Iris pigment epithelial cell (primary cell): ENCODE measurements around the gene SLC2A10.

Experiments used
- DNase-seq: peaks from one replicate; pipeline ENCODE4 v3.0.0-alpha.2; 2011; ENCODE audit warnings: low read depth

SLC2A10 gene

GRCh38 chr20:46682063-46682821, 27.2 kb upstream of the SLC2A10 start:
- no peak for DNase-seq

- DNase-seq: no peak
Observed at GRCh38 chr20:46683011-46683667, 26.3 kb upstream of the SLC2A10 start.

DNA sequence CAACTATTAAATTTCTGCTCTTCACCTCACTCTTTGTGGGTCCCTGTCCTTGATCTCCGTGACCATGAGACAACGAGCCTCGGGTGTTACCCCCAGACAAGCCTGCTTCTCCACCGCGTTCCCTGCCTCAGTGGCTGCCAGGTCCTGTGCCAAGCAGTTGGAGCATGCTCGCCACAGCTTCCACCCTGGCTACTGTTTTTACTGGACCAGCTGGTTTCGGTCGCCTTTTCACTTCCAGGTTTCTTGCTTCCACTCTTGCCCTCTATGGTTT, 25.8 kb upstream of the SLC2A10 start:
- no peak for DNase-seq

DNA sequence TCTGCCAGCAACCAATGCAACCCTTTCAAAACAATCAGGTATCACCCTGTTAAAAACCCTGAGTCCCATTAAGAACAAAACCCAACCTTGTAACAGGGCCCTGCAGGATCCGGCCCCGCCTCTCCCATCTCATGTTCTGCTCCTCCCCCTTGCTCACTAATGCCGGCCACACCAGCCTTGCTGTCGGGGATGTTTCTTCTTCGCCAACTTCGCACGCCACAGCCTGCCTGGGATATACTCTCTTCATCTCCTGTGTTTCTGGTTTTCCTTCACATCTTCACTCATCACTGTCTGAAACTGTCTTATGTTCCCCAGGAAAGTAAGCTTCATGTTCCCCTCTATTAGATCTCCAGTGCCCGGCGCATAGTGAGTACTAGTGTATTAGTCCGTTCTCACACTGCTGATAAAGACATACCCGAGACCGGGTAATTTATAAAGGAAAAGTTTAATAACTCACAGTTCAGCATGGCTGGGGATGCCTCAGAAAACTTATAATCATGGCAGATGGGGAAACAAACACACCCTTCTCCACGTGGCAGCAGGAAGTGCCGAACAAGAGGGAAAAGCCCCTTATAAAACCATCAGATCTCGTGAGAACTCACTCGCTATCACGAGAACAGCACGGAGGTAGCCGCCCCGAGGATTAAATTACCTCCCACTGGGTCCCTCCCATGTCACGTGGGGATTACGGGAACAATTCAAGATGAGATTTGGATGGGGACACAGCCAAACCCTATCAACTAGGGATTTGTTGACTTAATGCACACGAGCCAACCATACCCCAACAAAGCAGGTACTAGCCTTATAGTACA, 25.3 kb upstream of the SLC2A10 start:
- peak; percentile 83 for DNase-seq

DNA sequence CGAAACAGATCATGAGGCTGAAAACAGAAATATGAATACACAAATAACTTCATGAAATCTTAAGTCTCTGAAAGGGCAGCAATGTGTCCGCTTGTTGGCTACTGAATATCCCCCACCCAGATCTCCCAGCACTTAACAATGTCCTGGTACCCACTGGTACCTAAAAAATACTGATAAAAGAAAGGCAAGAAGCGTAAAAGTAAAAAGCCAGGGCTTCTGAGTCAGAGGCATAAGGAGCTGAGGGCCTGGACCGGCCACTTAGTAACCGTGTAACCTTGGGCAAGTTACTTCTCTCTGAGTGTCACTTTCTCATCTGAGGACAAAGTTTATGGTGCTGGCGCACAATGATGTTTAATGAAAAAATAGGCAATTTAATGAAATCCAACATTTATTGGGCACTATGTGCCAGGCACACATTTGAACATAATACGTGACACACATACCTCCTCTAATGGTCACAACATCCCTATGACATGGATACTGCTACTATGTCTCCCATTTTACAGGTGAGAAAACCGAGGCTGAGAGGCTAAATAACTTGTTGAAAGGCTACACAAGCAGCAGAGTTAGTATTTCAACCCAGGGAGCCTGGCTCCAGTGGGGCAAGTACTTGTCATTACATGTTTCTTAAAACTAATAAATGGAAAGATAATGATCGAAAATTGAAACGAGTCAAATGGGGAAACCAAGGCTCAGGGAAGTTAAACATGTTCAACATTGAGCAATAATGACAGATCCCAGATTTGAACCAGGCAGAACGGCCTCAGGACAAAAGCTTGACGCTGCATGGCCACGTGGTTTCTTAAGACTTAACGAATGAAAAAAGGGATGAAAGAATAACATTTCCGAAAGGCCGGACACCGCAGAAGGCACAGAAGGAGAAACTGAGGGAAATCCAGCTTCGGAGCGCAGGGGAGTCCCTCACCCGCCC, 21.0 kb upstream of the SLC2A10 start:
- DNase-seq: peak; percentile 67

DNA sequence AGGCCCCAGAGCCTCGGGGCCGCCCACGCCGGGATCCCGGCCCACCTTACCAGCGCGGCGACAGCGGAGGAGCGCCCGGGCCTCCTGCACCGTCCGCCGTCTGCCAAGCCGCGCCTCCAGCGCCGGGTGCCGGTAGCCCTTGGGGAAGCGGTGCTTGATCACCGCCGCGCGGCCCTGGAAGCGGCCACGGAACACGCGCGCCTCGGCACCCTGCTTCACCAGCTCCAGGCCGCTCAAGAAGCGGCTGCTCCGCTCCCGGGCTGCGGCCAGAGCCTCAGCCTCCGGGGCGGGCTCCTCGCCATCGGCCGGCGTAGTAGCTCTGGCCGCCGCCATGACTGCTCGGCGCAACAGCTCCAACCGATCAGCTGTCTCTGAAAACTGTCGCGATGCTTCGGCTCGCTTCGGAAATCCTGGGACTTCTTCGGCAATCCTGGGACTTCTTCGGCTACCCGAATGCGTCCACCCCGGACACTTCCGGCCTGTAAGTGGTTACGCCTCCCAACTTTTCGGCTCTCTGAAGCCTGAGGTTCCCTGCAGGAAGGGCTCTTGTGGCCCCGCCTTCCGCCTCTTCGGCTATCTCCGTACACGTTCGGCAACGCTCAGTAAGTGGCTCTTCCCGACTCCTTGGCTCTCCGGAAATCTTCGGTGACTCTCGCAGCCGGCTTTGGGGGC, 20.2 kb upstream of the SLC2A10 start, which contains the start of gene TP53RK:
TSS of gene TP53RK (minus strand) at position 363 of the 672 bp plus-strand sequence. CDS start at position 333, 30 bp downstream.
- peak; percentile 100 for DNase-seq

DNA sequence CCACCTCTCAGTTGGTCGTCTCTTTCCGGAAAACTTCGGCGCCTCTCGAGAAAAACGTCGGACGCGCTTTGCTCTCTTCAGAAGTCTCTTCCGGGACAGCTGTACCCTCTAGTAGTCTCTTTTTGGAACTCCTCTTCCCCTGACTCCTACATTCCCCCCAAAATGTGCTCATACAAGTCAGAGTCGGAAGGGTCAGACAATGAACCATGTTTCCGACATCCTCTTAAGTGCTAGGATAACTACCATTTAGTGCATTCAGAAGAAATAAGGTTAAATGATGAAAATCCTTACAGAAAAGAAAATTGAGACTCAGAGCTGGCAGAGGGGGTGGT, 19.7 kb upstream of the SLC2A10 start:
- DNase-seq: no peak

DNA sequence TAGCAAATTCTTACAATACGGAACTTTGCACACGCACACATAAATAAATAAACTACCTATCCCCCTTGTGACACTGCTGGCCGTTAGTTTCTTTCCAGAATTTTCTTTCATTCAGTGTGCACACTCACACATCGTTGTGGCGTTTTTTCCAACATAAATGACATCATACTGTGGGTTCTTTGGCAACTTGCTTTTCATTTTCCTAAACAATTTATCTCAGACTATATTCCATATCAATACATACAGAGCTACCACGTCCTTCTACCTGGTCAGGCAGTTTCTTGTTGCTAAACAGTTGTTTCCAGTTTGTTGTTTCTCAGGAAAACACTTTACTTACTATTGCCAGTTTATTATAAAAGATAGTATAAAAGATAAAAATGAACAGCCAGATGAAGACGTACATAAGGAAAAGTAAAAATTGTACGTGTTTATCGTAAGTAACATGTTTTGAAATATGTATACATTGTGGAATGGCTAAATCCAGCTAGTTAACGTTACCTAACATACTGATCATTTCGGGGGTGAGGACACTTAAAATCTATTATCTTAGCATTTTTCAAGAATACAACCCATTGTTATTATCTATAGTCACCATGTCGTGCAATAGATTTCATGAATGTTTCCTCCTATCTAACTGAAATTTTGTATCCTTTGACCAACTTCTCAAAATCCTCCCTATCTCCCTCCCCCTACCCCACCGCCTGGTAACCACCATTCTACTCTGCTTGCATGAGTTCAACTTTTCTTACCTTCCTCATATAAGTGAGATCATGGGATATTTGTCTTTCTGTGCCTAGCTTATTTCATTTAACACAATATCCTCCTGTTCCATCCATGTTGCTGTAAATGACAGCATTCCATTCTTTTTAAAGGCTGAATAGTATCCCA, 19.0 kb upstream of the SLC2A10 start:
- peak; percentile 47 for DNase-seq

GRCh38 chr20:46691196-46691595, 18.3 kb upstream of the SLC2A10 start:
- no peak for DNase-seq

GRCh38 chr20:46694484-46694883, 15.0 kb upstream of the SLC2A10 start:
- DNase-seq: peak; percentile 71

DNA sequence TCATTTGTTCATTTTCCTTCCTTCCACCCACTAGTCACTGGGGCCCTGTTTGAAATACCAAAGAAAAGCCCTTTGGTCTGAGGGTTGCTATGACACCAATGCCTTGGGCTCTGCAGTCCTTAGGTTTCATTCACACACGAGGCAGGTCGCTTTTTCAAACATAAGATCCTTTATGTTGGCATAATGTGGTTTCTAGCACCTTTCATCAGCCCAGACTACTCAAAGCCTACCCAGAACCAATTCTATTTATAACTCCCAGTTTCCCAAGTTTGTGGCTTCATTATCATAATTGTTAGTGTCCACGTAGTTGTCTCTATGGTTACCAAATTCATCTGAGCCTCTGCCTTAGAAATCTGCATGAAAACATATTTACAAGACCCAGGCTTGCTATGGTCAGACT, 13.6 kb upstream of the SLC2A10 start:
- no peak for DNase-seq

DNA sequence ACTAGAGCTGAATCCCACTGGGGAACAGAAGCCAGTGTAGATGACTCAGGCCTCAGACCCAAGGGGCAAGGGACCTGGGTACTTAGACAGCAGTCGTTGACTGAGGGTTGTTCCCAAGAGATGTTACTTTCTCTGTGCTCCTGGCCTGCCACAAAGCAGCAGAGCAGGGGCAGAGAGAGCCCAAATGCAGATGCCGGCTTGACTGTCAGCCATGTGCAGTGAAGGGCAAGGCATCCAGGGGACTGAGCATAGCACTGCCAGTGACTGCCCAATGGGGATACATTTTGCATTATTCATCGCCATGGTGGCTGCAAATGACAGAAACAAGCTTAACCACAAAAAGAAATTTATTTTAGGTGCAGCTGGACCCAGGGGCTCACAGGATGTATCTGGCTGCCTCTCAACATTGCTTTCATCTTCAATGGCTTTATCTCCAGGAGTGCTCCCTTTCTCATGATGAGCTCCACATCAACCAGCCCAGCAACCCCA, 12.6 kb upstream of the SLC2A10 start:
- no peak for DNase-seq

DNA sequence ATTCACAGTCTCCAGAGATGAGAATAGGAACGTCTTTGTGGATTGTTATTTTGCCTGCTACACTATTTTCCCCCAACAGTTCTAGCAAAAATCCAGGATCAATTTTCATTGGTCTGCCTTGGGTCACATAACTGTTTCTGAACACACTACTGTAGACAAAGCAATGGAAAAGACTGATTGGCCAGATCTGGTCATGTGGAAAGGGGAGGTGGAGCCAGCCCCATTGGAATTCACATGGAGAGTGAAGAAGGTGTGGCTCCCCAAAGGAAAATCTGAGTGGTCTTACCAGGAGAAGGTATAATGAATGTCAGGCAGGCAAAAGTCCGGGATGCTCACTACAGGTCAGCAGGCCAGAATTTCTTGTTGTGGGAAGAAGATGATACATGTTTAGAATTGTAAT, 10.7 kb upstream of the SLC2A10 start:
- DNase-seq: no peak

DNA sequence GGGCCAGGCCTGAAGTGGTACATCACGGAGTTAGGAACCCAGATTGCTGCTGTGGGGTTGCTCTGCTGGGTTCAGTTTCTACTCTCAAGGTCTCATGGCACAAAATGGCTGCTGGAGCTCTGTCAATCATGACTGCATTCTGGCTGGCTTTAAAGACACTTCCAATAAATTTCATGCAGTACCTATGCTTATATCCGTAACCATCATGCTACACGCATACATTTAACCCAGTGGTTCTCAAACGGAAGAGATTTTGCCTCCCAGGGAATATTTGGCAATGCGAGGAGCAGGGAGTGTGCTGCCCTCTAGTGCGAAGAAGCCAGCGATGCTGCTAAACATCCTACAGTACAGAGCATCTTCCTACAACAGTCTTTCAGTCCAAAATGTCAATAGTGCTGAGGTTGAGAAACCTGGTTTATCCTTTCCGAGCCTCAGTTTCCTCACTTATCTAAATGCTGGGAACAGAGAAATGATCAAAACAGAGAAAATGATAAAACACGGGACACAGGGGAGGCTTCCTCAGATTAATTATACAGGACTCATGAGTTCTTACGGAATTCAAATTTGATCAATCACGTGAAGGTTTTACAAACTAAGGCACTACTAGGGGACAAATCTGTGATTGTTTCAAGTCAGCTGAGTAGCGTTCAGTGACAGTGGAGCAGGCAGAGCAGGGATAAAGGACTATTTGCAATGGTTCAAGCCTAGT, 9.6 kb upstream of the SLC2A10 start:
- peak; percentile 50 for DNase-seq

GRCh38 chr20:46700481-46700880, 9.0 kb upstream of the SLC2A10 start:
- no peak for DNase-seq

DNA sequence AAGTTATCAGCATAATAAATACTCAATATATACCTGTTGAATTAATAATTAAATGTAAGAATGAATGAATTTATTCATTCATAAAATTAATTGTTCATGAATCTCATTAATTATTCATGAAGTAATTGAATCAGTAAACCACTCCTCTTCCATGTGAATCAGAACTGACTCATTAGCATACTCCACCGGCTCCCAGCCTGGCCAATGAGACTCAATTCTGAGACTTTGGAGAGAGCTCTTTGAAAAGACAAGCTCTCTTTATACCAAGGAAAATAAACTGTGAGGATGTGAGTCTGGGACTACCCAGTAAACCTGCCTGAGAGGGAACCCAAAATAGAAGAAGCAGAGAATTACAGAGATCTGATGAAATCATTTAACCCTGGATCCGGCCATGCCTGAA, 8.4 kb upstream of the SLC2A10 start:
- no peak for DNase-seq

DNA sequence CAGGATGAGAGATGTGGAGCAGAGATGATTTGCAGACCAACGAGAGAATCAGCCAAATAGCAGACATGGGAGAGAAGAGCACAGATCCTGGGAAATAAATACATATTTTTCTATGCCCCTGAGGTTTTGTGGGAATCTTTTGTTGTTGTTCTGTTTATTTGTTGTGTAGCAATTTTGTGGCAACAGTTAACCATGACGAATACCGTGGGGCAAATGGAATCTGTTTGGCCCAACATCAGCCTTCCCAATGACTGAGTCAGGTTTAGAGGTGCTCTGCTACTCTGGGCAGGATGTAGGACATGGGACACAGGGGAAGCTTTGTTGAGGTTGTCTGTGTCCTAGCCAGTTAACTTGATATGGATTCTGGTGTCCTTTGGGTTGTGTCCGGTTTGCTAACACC, 7.9 kb upstream of the SLC2A10 start:
- DNase-seq: no peak

GRCh38 chr20:46701986-46702385, 7.5 kb upstream of the SLC2A10 start:
- no peak for DNase-seq

GRCh38 chr20:46702447-46703203, 6.8 kb upstream of the SLC2A10 start:
- no peak for DNase-seq
